Sigmoid colon (tissue), 4 donors: ENCODE measurements around the gene FMNL2.

ENCODE experiments used
- EP300 ChIP-seq, 4 donors: sonication (generic); formaldehyde crosslinking; IDR thresholded peaks; one replicate each; pipeline ENCODE4 v1.6.1; 2017; ENCODE audit warnings: antibody characterized with exemption in 4 of 4
- POLR2A ChIP-seq, 2 donors: fragments of 450-650 bp; IDR thresholded peaks; one replicate each; pipeline ENCODE4 v1.6.1; 2016; ENCODE audit warnings: antibody characterized with exemption in 2 of 2, mild to moderate bottlenecking in 2 of 2, moderate library complexity in 2 of 2
- POLR2AphosphoS5 ChIP-seq, 4 donors: sonication (generic); formaldehyde crosslinking; IDR thresholded peaks; one replicate each; pipeline ENCODE4 v1.6.1; 2017; ENCODE audit warnings: antibody characterized with exemption in 4 of 4
- TF ChIP-seq, protein P1 (sequence below), 4 experiments: fragments of 450-650 bp in 3 of 4; fragments of 200-600 bp in 1 of 4; IDR thresholded peaks; one replicate each; pipeline ENCODE4 v1.5.1; 2016 to 2019; ENCODE audit warnings: antibody characterized with exemption in 4 of 4, mild to moderate bottlenecking in 3 of 4, moderate library complexity in 2 of 4

DNA sequence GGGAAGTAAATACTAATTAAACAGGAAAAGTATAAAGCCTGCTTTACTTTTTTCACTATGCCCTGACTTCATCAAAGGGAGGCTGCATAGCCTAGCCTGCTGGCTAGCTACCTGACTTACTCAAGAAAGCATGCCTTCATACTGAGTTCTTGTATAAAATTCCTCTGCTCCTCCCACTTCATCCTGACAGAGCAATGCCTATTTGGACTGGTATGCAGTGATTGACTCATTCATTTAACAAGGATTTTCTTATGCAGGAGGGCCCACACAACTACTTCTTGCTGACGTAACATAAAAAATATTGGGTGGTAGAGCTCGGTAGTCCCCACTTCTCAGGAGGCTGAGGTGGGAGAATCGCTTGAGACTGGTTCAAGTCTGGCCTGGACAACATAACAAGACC, 311.8 kb downstream of the FMNL2 start:
- TF ChIP-seq POLR2AphosphoS5 (IDR thresholded peaks at IDR 0.05) (no peak), EP300 (IDR thresholded peaks at IDR 0.05) (no peak), POLR2A (IDR thresholded peaks at IDR 0.05) (no peak)
- TF ChIP-seq, protein P1, sequence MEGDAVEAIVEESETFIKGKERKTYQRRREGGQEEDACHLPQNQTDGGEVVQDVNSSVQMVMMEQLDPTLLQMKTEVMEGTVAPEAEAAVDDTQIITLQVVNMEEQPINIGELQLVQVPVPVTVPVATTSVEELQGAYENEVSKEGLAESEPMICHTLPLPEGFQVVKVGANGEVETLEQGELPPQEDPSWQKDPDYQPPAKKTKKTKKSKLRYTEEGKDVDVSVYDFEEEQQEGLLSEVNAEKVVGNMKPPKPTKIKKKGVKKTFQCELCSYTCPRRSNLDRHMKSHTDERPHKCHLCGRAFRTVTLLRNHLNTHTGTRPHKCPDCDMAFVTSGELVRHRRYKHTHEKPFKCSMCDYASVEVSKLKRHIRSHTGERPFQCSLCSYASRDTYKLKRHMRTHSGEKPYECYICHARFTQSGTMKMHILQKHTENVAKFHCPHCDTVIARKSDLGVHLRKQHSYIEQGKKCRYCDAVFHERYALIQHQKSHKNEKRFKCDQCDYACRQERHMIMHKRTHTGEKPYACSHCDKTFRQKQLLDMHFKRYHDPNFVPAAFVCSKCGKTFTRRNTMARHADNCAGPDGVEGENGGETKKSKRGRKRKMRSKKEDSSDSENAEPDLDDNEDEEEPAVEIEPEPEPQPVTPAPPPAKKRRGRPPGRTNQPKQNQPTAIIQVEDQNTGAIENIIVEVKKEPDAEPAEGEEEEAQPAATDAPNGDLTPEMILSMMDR (IDR thresholded peaks at IDR 0.05) = no peak
